ENCODE results near the gene DACH2. TPM values are rescaled to one million over a fixed set of nuclear protein-coding genes. Genes with fewer than 3 reads are reported as not detected.

DACH2 gene
- total and polyA plus RNA-seq, 2 of the 4 experiments (the other 2 are of a cell fraction) = 2.8 to 3.8 TPM

- H2AK9ac ChIP-seq (replicated peaks; ENCODE audit: low read depth, low read length, poor library complexity) = no peak overlapping the region
- no peak overlapping the region for H3K56ac ChIP-seq (ENCODE audit: extremely low read depth, insufficient read depth, low read length)
- no CpG with 5 or more reads among the region's 3 CpGs for whole genome bisulfite sequencing, 2 experiments (ENCODE audit: extremely low coverage in 2 of 2, insufficient read length in 1 of 2)
- no peak overlapping the region for H2BK20ac ChIP-seq (ENCODE audit: low read depth, low read length)
- no peak overlapping the region for H3K18ac ChIP-seq (ENCODE audit: low read depth, low read length)
- H3K36me3 ChIP-seq (ENCODE audit: control insufficient read depth, insufficient read depth, low read length) = no peaks in the 10 kb centered on the region
- peaks cover 2% of the 10 kb centered on the region; the same call in 1 of the 2 replicates for H3K9me3 ChIP-seq (ENCODE audit: control insufficient read depth, insufficient read depth, low read length)
- H3K4me3 ChIP-seq (ENCODE audit: insufficient read depth, low read depth, low read length) = no peak overlapping the region
- no peak overlapping the region for H2AFZ ChIP-seq (replicated peaks; ENCODE audit: low read length, poor library complexity)
- no peaks in the 10 kb centered on the region for H3K79me1 ChIP-seq (ENCODE audit: low read depth in 1 of 2, low read length in 2 of 2)
- H2AK5ac ChIP-seq (ENCODE audit: low read depth, low read length) = no peak overlapping the region
- no peak overlapping the region for H4K8ac ChIP-seq (ENCODE audit: low read depth in 2 of 2, low read length in 2 of 2)
- no peak overlapping the region for H4K5ac ChIP-seq (ENCODE audit: low read depth, low read length)
- ATAC-seq (ENCODE audit: low read depth) (no peak), DNase-seq (no peak)
- intact Hi-C loops (cut with micrococcal nuclease) (no loop called here), in situ Hi-C loops (cut with MboI; ENCODE audit: low sequenced_read_pairs) (no loop called here), dilution Hi-C loops (cut with HindIII; ENCODE audit: low sequenced_read_pairs, unreplicated experiment) (no loop called here)
- no TSS peak for BruUV-seq (replicated peaks)
- no peak overlapping the region for H3K14ac ChIP-seq (replicated peaks; ENCODE audit: low read depth, low read length)
- H3K4ac ChIP-seq (ENCODE audit: low read depth, low read length) = no peak overlapping the region
- no peak overlapping the region for H2BK120ac ChIP-seq (ENCODE audit: low read depth, low read length)
- H4K91ac ChIP-seq (ENCODE audit: insufficient read depth, low read depth, low read length) = no peak overlapping the region
- no peak overlapping the region for H2BK15ac ChIP-seq (ENCODE audit: low read depth, low read length)
- no peak overlapping the region for H3K27ac ChIP-seq (ENCODE audit: insufficient read depth, low read length)
- no peak overlapping the region for H3K9ac ChIP-seq (ENCODE audit: low read depth, low read length)
- H3K9me1 ChIP-seq (ENCODE audit: insufficient read depth, low read length) = no peaks in the 10 kb centered on the region
- CTCF ChIA-PET = no interaction called here
- TF ChIP-seq MAFK (IDR thresholded peaks at IDR 0.05; ENCODE audit: low read depth, low read length) = peak; percentile 77
- TF ChIP-seq CHD1 (IDR thresholded peaks at IDR 0.05; ENCODE audit: low read depth, low read length) = no peak
- H4K20me1 ChIP-seq (ENCODE audit: insufficient read depth, low read length) = no peaks in the 10 kb centered on the region
- no peaks in the 10 kb centered on the region for H3K4me1 ChIP-seq (ENCODE audit: control insufficient read depth, insufficient read depth, low read length)
- no peak overlapping the region for H2BK5ac ChIP-seq (ENCODE audit: low read depth, low read length, poor library complexity, severe bottlenecking)
- no peak overlapping the region for H3K4me2 ChIP-seq (ENCODE audit: low read depth, low read length)
- no peak overlapping the region for H3K23ac ChIP-seq (ENCODE audit: low read depth, low read length)
- H3K27me3 ChIP-seq (ENCODE audit: control insufficient read depth, insufficient read depth, low read length) = no peaks in the 10 kb centered on the region
- POLR2A ChIA-PET (ENCODE audit: unreplicated experiment) = no interaction called here
These were observed 312.5 kb downstream of the DACH2 start for GRCh38 chrX:86460760-86461159.

All from IMR-90 (cell line).